PC-3 (cell line): ENCODE results near the gene SLC6A9.

Source experiments
- EZH2 ChIP-seq: fragments of 300-600 bp; sonication (generic); IDR thresholded peaks from one replicate; pipeline ENCODE4 v1.6.1; 2017; ENCODE audit warnings: antibody characterized with exemption, mild to moderate bottlenecking, low read length; ENCODE audit not compliant: unreplicated experiment
- EZH2phosphoT487 ChIP-seq: fragments of 300-600 bp; sonication (generic); IDR thresholded peaks from 2 replicates; pipeline ENCODE4 v1.6.1; 2018; ENCODE audit warnings: mild to moderate bottlenecking, antibody characterized with exemption, low read length, borderline replicate concordance
- TF ChIP-seq, protein P1 (sequence below): fragments of 300-600 bp; sonication (generic); conservative IDR thresholded peaks from 2 replicates; pipeline ENCODE4 v1.5.1; 2017; ENCODE audit warnings: antibody characterized with exemption, low read depth, mild to moderate bottlenecking, low read length

DNA sequence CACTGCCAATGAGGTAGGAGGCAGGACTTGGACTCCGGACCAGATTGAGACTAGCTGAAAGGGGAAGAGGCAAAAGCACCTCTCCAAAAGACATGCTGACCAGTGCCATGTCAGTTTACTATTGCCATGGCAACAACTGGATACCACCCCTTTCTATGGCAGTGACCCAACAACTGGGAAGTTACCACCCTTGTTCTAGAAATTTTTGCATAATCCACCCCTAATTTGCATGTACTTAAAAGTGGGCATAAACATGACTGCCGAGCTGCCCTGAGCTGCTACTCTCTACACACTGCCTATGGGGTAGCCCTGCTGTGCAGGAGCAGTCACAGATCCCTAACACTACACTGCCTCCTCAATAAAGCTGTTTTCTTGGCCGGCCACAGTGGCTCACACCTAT, 19.0 kb upstream of the SLC6A9 start:
- TF ChIP-seq, protein P1, sequence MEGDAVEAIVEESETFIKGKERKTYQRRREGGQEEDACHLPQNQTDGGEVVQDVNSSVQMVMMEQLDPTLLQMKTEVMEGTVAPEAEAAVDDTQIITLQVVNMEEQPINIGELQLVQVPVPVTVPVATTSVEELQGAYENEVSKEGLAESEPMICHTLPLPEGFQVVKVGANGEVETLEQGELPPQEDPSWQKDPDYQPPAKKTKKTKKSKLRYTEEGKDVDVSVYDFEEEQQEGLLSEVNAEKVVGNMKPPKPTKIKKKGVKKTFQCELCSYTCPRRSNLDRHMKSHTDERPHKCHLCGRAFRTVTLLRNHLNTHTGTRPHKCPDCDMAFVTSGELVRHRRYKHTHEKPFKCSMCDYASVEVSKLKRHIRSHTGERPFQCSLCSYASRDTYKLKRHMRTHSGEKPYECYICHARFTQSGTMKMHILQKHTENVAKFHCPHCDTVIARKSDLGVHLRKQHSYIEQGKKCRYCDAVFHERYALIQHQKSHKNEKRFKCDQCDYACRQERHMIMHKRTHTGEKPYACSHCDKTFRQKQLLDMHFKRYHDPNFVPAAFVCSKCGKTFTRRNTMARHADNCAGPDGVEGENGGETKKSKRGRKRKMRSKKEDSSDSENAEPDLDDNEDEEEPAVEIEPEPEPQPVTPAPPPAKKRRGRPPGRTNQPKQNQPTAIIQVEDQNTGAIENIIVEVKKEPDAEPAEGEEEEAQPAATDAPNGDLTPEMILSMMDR, result no peak
- no peak for TF ChIP-seq EZH2
- TF ChIP-seq EZH2phosphoT487, result no peak
